Esophagus muscularis mucosa (tissue), 4 donors: ENCODE measurements around the gene ENOSF1. TPM values are rescaled to one million over a fixed set of nuclear protein-coding genes. Genes with fewer than 3 reads are reported as not detected.

ENCODE experiments used
- DNase-seq: peaks from one replicate; pipeline ENCODE4 v3.0.0-alpha.2; 2017; ENCODE audit errors: extremely low spot score
- H3K27ac ChIP-seq, 4 donors: fragments of 200-600 bp; sonication (generic); replicated peaks in 1 of 4; 1 replicate in 3 of 4; 2 replicates in 1 of 4; pipeline ENCODE4 v1.5.1; 2016 to 2019; ENCODE audit warnings: mild to moderate bottlenecking in 1 of 4
- H3K27me3 ChIP-seq, 4 donors: fragments of 200-600 bp; sonication (generic); one replicate each; pipeline versions ENCODE4 v1.5.1 to v1.6.0; 2016 to 2019
- H3K36me3 ChIP-seq, 4 donors: fragments of 200-600 bp; sonication (generic); one replicate each; pipeline ENCODE4 v1.5.1; 2016 to 2019
- H3K4me1 ChIP-seq, 4 donors: fragments of 200-600 bp; sonication (generic); one replicate each; pipeline ENCODE4 v1.5.1; 2016 to 2019
- H3K4me3 ChIP-seq, 4 donors: fragments of 200-600 bp; sonication (generic); 1 replicate in 2 of 4; 2 replicates in 2 of 4; pipeline ENCODE4 v1.5.1; 2016 to 2019; ENCODE audit warnings: mild to moderate bottlenecking in 4 of 4, moderate library complexity in 1 of 4
- H3K9me3 ChIP-seq, 4 donors: fragments of 200-600 bp; sonication (generic); 1 replicate in 3 of 4; 2 replicates in 1 of 4; pipeline ENCODE4 v1.5.1; 2016 to 2019
- EP300 ChIP-seq: sonication (generic); formaldehyde crosslinking; IDR thresholded peaks from one replicate; pipeline ENCODE4 v1.6.1; 2017; ENCODE audit warnings: antibody characterized with exemption
- POLR2A ChIP-seq: fragments of 450-650 bp; IDR thresholded peaks from one replicate; pipeline ENCODE4 v1.6.1; 2017; ENCODE audit warnings: antibody characterized with exemption, moderate library complexity, mild to moderate bottlenecking, low read depth
- POLR2AphosphoS5 ChIP-seq, 2 donors: sonication (generic); formaldehyde crosslinking; IDR thresholded peaks; one replicate each; pipeline ENCODE4 v1.6.1; 2017; ENCODE audit warnings: antibody characterized with exemption in 2 of 2
- WGBS: methylation state at CpG from one replicate; pipeline ENCODE4 v1.1.5; 2018; 5-methylcytosine and 5-hydroxymethylcytosine counted together
- intact Hi-C: fragments of 100-400 bp; cut with DNase I; formaldehyde crosslinking; loops from one replicate; pipeline ENCODE4 v1.15.1; 2023
- total RNA-seq, 4 donors: library from RNA; depleted of rRNA; stranded (reverse); fragments of >200 nt; gene quantifications; one replicate each; pipeline versions ENCODE4 v1.1.0 to v1.2.1, GENCODE V29; 2016
- TF ChIP-seq, protein P1 (sequence below), 3 experiments: fragments of 200-600 bp in 2 of 3; fragments of 450-650 bp in 1 of 3; sonication (generic) in 2 of 3; IDR thresholded peaks; one replicate each; pipeline ENCODE4 v1.5.1; 2017 to 2019; ENCODE audit warnings: antibody characterized with exemption in 3 of 3, mild to moderate bottlenecking in 2 of 3, moderate library complexity in 1 of 3

Gene ENOSF1
- total RNA-seq, 4 donors from 2014 or later: 21.6 to 53.2 (median 26.1) TPM

DNA sequence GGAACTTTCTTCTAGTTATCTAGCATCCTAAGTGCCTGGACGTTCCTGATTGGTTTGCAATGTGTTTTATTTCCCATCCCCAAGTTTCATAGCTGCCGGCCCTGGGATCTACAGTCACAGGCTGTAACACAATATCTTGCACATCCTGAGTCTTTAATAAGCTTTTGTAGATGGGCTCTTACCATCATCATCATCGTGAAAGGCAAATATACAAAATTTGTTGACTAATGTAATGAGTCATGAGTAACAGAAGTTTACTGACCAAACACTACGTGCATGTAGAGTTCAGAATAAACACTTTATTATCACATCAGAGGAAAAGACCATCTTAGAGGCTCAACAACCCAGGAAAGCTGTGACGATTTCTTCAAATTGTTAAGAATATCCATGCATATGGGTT, 63.1 kb downstream of the ENOSF1 start:
- intact Hi-C loops: no loop called here
- no peaks in the 10 kb centered on the region for H3K36me3 ChIP-seq
- peaks cover 0 to 16% (median 0%) of the 10 kb centered on the region in 4 donors for H3K27me3 ChIP-seq
- TF ChIP-seq EP300 (no peak), POLR2A (no peak), POLR2AphosphoS5 (IDR thresholded peaks at IDR 0.05) (no peak)
- TF ChIP-seq, protein P1, sequence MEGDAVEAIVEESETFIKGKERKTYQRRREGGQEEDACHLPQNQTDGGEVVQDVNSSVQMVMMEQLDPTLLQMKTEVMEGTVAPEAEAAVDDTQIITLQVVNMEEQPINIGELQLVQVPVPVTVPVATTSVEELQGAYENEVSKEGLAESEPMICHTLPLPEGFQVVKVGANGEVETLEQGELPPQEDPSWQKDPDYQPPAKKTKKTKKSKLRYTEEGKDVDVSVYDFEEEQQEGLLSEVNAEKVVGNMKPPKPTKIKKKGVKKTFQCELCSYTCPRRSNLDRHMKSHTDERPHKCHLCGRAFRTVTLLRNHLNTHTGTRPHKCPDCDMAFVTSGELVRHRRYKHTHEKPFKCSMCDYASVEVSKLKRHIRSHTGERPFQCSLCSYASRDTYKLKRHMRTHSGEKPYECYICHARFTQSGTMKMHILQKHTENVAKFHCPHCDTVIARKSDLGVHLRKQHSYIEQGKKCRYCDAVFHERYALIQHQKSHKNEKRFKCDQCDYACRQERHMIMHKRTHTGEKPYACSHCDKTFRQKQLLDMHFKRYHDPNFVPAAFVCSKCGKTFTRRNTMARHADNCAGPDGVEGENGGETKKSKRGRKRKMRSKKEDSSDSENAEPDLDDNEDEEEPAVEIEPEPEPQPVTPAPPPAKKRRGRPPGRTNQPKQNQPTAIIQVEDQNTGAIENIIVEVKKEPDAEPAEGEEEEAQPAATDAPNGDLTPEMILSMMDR (IDR thresholded peaks at IDR 0.05): no peak
- no peak overlapping the region for H3K4me3 ChIP-seq
- WGBS: 88% methylated on average over 5 of the region's 5 CpGs
- H3K27ac ChIP-seq: no peak overlapping the region
- H3K4me1 ChIP-seq: no peaks in the 10 kb centered on the region
- DNase-seq: no peak
- H3K9me3 ChIP-seq: no peaks in the 10 kb centered on the region

DNA sequence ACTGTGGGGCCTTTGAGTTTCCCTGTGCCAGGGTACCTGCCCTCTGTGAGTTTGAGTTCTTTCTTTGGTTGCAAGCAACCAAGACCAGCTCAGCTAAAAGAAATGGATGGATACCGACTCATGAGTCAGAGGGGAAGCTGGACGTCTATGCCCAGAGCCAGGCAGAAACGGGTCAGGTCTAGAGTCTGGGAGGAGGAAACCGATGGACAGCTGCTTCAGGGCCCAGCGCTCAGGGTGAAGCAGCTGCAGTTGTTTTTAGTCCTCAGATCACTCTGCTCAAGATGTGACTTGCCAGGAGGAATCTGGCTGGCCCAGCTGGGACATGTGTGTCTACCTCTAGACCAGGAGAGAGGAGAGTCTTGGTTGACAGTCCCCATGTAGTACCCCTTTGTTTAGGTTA, 65.1 kb downstream of the ENOSF1 start:
- no peak for TF ChIP-seq POLR2AphosphoS5 (IDR thresholded peaks at IDR 0.05)
- TF ChIP-seq, protein P1 (IDR thresholded peaks at IDR 0.05): no peak
- no peak for TF ChIP-seq POLR2A
- no peak for TF ChIP-seq EP300
- intact Hi-C loops: no loop called here
- H3K27ac ChIP-seq: no peak overlapping the region
- 88% methylated on average over 5 of the region's 5 CpGs for WGBS
- no peaks in the 10 kb centered on the region for H3K36me3 ChIP-seq
- no peak for DNase-seq
- no peaks in the 10 kb centered on the region for H3K9me3 ChIP-seq
- H3K4me3 ChIP-seq: no peak overlapping the region
- H3K27me3 ChIP-seq: peaks cover 0 to 8% (median 0%) of the 10 kb centered on the region in 4 donors
- H3K4me1 ChIP-seq: no peaks in the 10 kb centered on the region

DNA sequence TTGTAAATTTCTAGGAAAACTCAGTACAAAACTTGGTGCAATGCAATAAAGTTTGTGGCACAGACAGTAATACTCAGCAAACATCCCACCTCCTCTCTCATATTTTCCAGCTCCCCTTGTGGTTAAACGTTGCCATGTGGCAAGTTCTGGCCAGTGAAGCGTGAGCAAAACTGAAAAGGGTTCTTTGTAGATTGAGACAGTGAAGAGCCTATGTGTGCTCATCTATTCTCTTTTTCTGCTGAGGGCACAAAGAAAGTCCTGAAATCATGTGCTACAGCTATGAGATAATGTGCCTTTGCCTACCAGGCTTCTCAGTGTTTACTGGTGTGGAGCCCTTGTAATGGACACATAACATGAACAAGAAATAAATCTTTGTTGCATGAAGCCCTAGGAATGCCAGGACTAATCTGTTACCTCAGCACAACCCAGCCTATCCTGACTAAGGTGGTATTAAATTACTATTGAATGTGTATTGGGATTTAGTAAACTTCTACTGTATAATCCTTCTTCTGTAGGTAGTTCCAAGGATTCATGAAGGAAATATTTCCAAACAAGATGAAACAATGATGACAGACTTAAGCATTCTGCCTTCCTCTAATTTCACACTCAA, 67.9 kb downstream of the ENOSF1 start:
- intact Hi-C loops: no loop called here
- H3K4me1 ChIP-seq: no peaks in the 10 kb centered on the region
- 36% methylated on average over 2 of the region's 2 CpGs for WGBS
- no peak for DNase-seq
- no peak overlapping the region for H3K27ac ChIP-seq
- no peaks in the 10 kb centered on the region for H3K27me3 ChIP-seq
- no peaks in the 10 kb centered on the region for H3K9me3 ChIP-seq
- no peaks in the 10 kb centered on the region for H3K36me3 ChIP-seq
- no peak overlapping the region for H3K4me3 ChIP-seq
- TF ChIP-seq POLR2A (no peak), POLR2AphosphoS5 (IDR thresholded peaks at IDR 0.05) (no peak), EP300 (no peak)
- TF ChIP-seq, protein P1 (IDR thresholded peaks at IDR 0.05): no peak

DNA sequence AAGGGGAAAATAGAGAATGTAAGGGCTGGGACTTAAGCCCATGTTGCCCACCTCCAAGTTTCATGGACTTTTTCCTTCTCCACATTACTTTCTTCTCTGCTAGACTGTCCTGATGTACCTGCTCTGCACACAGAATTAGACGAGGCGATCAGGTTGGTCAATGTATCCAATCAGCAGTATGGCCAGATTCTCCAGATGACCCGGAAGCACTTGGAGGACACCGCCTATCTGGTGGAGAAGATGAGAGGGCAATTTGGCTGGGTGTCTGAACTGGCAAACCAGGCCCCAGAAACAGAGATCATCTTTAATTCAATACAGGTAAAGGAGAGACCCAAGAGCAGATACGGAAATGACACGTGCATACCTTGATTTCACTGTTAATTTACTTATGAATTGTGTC, 71.2 kb downstream of the ENOSF1 start:
- Histone ChIP-seq H3K4me1 (no peaks in the 10 kb centered on the region), H3K36me3 (no peaks in the 10 kb centered on the region), H3K4me3 (no peak overlapping the region), H3K27ac (no peak overlapping the region), H3K27me3 (no peaks in the 10 kb centered on the region), H3K9me3 (no peaks in the 10 kb centered on the region)
- intact Hi-C loops: no loop called here
- TF ChIP-seq POLR2AphosphoS5 (IDR thresholded peaks at IDR 0.05) (no peak), POLR2A (no peak), EP300 (no peak)
- TF ChIP-seq, protein P1 (IDR thresholded peaks at IDR 0.05): no peak
- WGBS: 89% methylated on average over 6 of the region's 6 CpGs
- no peak for DNase-seq

DNA sequence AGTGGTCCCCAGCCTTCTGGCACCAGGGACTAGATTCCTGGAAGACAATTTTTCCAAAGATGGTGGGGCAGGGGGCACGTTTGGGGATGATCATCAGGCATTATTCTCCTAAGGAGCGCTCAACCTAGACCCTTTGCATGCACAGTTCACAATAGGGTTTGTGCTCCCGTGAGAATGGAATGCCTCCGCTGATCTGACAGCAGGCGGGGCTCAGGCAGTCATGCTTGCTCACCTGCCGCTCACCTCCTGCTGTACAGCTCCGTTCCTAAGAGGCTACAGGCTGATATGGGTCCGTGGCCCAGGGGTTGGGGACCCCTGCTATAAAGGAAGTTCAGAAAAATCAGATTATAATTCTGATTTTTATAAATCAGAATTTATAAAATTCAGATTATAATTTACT, 77.3 kb downstream of the ENOSF1 start:
- no peak for TF ChIP-seq POLR2A
- no peak for TF ChIP-seq POLR2AphosphoS5 (IDR thresholded peaks at IDR 0.05)
- TF ChIP-seq, protein P1 (IDR thresholded peaks at IDR 0.05): no peak
- TF ChIP-seq EP300: no peak
- Histone ChIP-seq H3K4me1 (no peaks in the 10 kb centered on the region), H3K36me3 (no peaks in the 10 kb centered on the region), H3K27ac (no peak overlapping the region), H3K27me3 (no peaks in the 10 kb centered on the region), H3K4me3 (no peak overlapping the region), H3K9me3 (no peaks in the 10 kb centered on the region)
- 79% methylated on average over 8 of the region's 8 CpGs for WGBS
- no peak for DNase-seq
- intact Hi-C loops: no loop called here
